Pancreas (tissue), 10 donors: ENCODE data around the gene NDUFB5. TPM values are rescaled to one million over a fixed set of nuclear protein-coding genes. Genes with fewer than 3 reads are reported as not detected.
"Not testable (repeated sequence)": the region's sequence is repeated elsewhere in the genome, so short reads cannot be mapped to it uniquely, and the experiment has no call there.

Experiments used
- ATAC-seq, 4 donors: fragments of 200-7000 bp; cut with Tn5 transposase; one replicate each; pipeline versions ENCODE4 v1.8.0 to v1.9.1; 2020; ENCODE audit warnings: mild to moderate bottlenecking in 4 of 4, moderate library complexity in 4 of 4
- DNase-seq, 6 donors: peaks; one replicate each; pipeline ENCODE4 v3.0.0-alpha.2; 2020
- FAIRE-seq: peaks from 2 replicates; lab custom pipeline; 2012; peaks lifted over from hg19 to GRCh38; lab: Jason Lieb, UNC
- H3K27ac ChIP-seq, 4 donors: fragments of 200-600 bp; sonication (generic); 1 replicate in 3 of 4; 2 replicates in 1 of 4; pipeline versions ENCODE4 v1.5.0 to v1.8.0; 2020
- H3K27me3 ChIP-seq, 4 donors: fragments of 200-600 bp; one replicate each; pipeline ENCODE4 v1.8.0; 2021
- H3K36me3 ChIP-seq, 3 donors: fragments of 200-600 bp; sonication (generic) in 1 of 3; one replicate each; pipeline versions ENCODE4 v1.5.0 to v1.8.0; 2020 to 2021
- H3K4me1 ChIP-seq, 3 donors: fragments of 200-600 bp; one replicate each; pipeline ENCODE4 v1.8.0; 2021
- H3K4me3 ChIP-seq, 4 donors: fragments of 200-600 bp; sonication (generic) in 2 of 4; one replicate each; pipeline versions ENCODE4 v1.5.0 to v1.8.0; 2020 to 2021
- H3K9me3 ChIP-seq, 4 donors: fragments of 200-600 bp; one replicate each; pipeline ENCODE4 v1.8.0; 2021
- WGBS, 2 donors: extraction: QIAGEN DNeasy Blood & Tissue Kit; methylation state at CpG; one replicate each; pipeline ENCODE4 v1.1.7; 2013; 5-methylcytosine and 5-hydroxymethylcytosine counted together
- intact Hi-C, 3 donors: fragments of 100-400 bp; cut with DNase I; formaldehyde crosslinking; loops; one replicate each; pipeline versions ENCODE4 v1.11.1 to v1.14.2; 2022
- polyA plus RNA-seq, 2 donors: library from polyadenylated mRNA; stranded (reverse); fragments of 200-250 nt; gene quantifications; one replicate each; pipeline ENCODE4 v1.2.3, GENCODE V29; 2013
- total RNA-seq, 6 donors: library from RNA; stranded (reverse); fragmentation: NEBNext Ultra II Directional in 4 of 6; extraction: Animal tissue kit (Norgen Biotek cat#: 25700) in 4 of 6; gene quantifications; one replicate each; pipeline versions ENCODE4 v1.2.1 to v1.2.4, GENCODE V29; 2021 to 2023
- TF ChIP-seq, protein P1 (sequence below), 4 donors: fragments of 200-600 bp; sonication (generic) in 3 of 4; IDR thresholded peaks; one replicate each; pipeline versions ENCODE4 v1.5.0 to v1.8.0; 2021; ENCODE audit warnings: antibody characterized with exemption in 4 of 4
- donor health status: healthy with polysubstance abuse.
- donor health status: DM: no; HTN: no; CAD: no; lungs with moderate emphysema.
- donor health status: DM: no; HTN: no; CAD: no.
- donor health status: control.
- donor health status: control.
- donor health status: Bipolar disorder and iron deficiency.
- donor health status: DM: yes; HTN: yes; CAD: no.
- donor health status: DM: no; HTN: no; CAD: no.
- donor health status: DM: no; HTN: no; CAD: no.
- donor health status: DM: yes; HTN: yes; CAD: no.

The NDUFB5 gene
- total and polyA plus RNA-seq, 8 donors: 30.6 to 52.0 (median 44.7) TPM

DNA sequence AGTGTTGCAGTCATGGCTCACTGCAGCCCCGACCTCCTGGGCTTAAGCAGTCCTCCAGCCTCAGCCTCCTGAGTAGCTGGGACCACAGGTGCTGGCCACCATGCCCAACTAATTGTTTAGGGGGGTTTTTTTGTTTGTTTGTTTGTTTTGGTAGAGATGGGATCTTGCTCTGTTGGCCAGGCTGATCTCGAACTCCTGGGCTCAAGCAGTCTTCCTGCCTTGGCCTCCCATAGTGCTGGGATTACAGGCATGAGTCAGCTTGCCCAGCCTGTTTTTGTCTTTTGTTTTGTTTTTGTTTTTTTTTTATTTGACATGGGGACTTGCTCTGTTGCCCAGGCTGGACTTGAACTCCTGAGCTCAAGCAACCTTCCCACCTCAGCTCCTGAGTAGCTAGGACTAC, 17.4 kb downstream of the NDUFB5 start:
- FAIRE-seq (no peak), DNase-seq (no peak), ATAC-seq (no peak)
- Histone ChIP-seq H3K4me1 (no peaks in the 10 kb centered on the region), H3K36me3 (peaks cover 0 to 44% (median 9%) of the 10 kb centered on the region in 3 donors), H3K4me3 (no peak overlapping the region), H3K9me3 (no peaks in the 10 kb centered on the region), H3K27ac (no peak overlapping the region), H3K27me3 (no peaks in the 10 kb centered on the region)
- intact Hi-C loops: no loop called here
- TF ChIP-seq, protein P1, sequence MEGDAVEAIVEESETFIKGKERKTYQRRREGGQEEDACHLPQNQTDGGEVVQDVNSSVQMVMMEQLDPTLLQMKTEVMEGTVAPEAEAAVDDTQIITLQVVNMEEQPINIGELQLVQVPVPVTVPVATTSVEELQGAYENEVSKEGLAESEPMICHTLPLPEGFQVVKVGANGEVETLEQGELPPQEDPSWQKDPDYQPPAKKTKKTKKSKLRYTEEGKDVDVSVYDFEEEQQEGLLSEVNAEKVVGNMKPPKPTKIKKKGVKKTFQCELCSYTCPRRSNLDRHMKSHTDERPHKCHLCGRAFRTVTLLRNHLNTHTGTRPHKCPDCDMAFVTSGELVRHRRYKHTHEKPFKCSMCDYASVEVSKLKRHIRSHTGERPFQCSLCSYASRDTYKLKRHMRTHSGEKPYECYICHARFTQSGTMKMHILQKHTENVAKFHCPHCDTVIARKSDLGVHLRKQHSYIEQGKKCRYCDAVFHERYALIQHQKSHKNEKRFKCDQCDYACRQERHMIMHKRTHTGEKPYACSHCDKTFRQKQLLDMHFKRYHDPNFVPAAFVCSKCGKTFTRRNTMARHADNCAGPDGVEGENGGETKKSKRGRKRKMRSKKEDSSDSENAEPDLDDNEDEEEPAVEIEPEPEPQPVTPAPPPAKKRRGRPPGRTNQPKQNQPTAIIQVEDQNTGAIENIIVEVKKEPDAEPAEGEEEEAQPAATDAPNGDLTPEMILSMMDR (IDR thresholded peaks at IDR 0.05): no peak
- WGBS, 2 donors: 98 to 99% methylated on average over 2 of the region's 2 CpGs

GRCh38 chr3:179624451-179624850, 19.9 kb downstream of the NDUFB5 start:
- Histone ChIP-seq H3K4me3 (no peak overlapping the region), H3K27me3 (no peaks in the 10 kb centered on the region), H3K36me3 (peaks cover 0 to 27% (median 3%) of the 10 kb centered on the region in 3 donors), H3K4me1 (no peaks in the 10 kb centered on the region), H3K27ac (no peak overlapping the region), H3K9me3 (no peaks in the 10 kb centered on the region)
- FAIRE-seq: no peak
- intact Hi-C loops: no loop called here
- no peak for DNase-seq
- no peak for ATAC-seq
- 90 to 93% methylated on average over 3 of the region's 3 CpGs for WGBS, 2 donors
- TF ChIP-seq, protein P1 (IDR thresholded peaks at IDR 0.05): no peak

GRCh38 chr3:179630753-179631451, 26.3 kb downstream of the NDUFB5 start:
- ATAC-seq (no peak), FAIRE-seq (no peak), DNase-seq (no peak)
- Histone ChIP-seq H3K4me1 (no peaks in the 10 kb centered on the region), H3K4me3 (no peak overlapping the region), H3K27ac (no peak overlapping the region), H3K27me3 (no peaks in the 10 kb centered on the region), H3K36me3 (no peaks in the 10 kb centered on the region), H3K9me3 (no peaks in the 10 kb centered on the region)
- TF ChIP-seq, protein P1 (IDR thresholded peaks at IDR 0.05): no peak
- 81 to 93% methylated on average over 3 of the region's 3 CpGs for WGBS, 2 donors
- intact Hi-C loops: no loop called here

DNA sequence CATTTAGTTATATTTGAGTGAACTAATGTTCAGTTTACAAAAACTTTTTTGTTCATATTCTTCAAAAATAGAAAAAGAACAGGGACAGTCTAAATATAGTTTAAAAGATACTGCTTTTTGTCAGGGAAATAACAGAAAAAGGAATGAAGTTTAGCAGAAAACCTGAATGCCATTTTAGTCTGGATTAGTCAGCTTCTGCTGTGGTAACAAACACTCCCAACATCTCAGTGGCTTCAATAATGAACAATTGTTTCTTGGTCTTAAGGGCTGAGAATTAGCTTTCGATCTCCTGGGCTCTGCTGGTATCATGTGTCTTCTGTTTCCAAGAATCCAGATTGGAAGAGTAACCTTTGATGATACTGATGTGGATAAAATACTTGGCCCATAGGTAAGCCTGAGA, 35.9 kb downstream of the NDUFB5 start:
- intact Hi-C loops: no loop called here
- WGBS, 2 donors: 89 to 92% methylated on average over 1 of the region's 1 CpG
- Histone ChIP-seq H3K27me3 (no peaks in the 10 kb centered on the region), H3K9me3 (no peaks in the 10 kb centered on the region), H3K36me3 (no peaks in the 10 kb centered on the region), H3K4me3 (no peak overlapping the region), H3K4me1 (peaks cover 3 to 12% (median 8%) of the 10 kb centered on the region in 3 donors), H3K27ac (no peak overlapping the region)
- ATAC-seq (no peak), FAIRE-seq (no peak), DNase-seq (no peak)
- TF ChIP-seq, protein P1 (IDR thresholded peaks at IDR 0.05): no peak

- DNase-seq (no peak), ATAC-seq (no peak), FAIRE-seq (no peak)
- Histone ChIP-seq H3K9me3 (no peaks in the 10 kb centered on the region), H3K4me1 (peaks cover 3 to 12% (median 8%) of the 10 kb centered on the region in 3 donors), H3K4me3 (no peak overlapping the region), H3K27me3 (no peaks in the 10 kb centered on the region), H3K36me3 (no peaks in the 10 kb centered on the region), H3K27ac (no peak overlapping the region)
- 85 to 88% methylated on average over 3 of the region's 3 CpGs for WGBS, 2 donors
- intact Hi-C loops: no loop called here
- TF ChIP-seq, protein P1 (IDR thresholded peaks at IDR 0.05): no peak
Observed at GRCh38 chr3:179642871-179643270, 38.3 kb downstream of the NDUFB5 start.

GRCh38 chr3:179643837-179644236, 39.2 kb downstream of the NDUFB5 start:
- H3K9me3 ChIP-seq, DNase-seq, H3K36me3 ChIP-seq, H3K27me3 ChIP-seq, ATAC-seq, intact Hi-C loops, FAIRE-seq: not testable (repeated sequence)
- H3K27ac ChIP-seq: peak overlapping the region in 3 of 4 donors; percentile 68 to 89 (median 68)
- H3K4me1 ChIP-seq: peaks cover 3 to 12% (median 8%) of the 10 kb centered on the region in 3 donors
- 82 to 85% methylated on average over 8 of the region's 8 CpGs for WGBS, 2 donors
- H3K4me3 ChIP-seq: peak overlapping the region in 1 of 4 donors; percentile 5
